K562 (cell line): ENCODE data around the gene NKAIN4. TPM values are rescaled to one million over a fixed set of nuclear protein-coding genes. Genes with fewer than 3 reads are reported as not detected.

Experiments
- ATAC-seq: fragments of 200-7000 bp; cut with Tn5 transposase; 3 replicates; pipeline ENCODE4 v1.9.1; 2020; ENCODE audit warnings: moderate library complexity
- BruUV-seq: library from RNA; stranded (reverse); fragments of 400-500 nt; replicated peaks from 2 replicates; lab custom pipeline; 2021; lab: Mats Ljungman, UMichigan
- CTCF ChIA-PET: fragments of 300-600 bp; formaldehyde crosslinking; extraction: SDS; loops from one replicate; lab custom pipeline; 2021; ENCODE audit warnings: low intra/inter-chr PET ratio; lab: Yijun Ruan, JAX
- POLR2A ChIA-PET: fragments of 300-600, 350-650 bp; sonication (Branson Sonifier 250); formaldehyde crosslinking; extraction: SDS; loops from one replicate; lab custom pipeline; 2021; ENCODE audit warnings: antibody characterized with exemption, inconsistent platforms; lab: Yijun Ruan, JAX
- DNase-seq, 4 experiments: peaks; one replicate each; pipeline versions ENCODE4 v3.0.0 to v3.0.0-alpha.2; 2011 to 2018; ENCODE audit warnings: low spot score in 3 of 4, mixed read lengths in 3 of 4; ENCODE audit errors: extremely low read depth in 1 of 4
- FAIRE-seq: peaks from 2 replicates; lab custom pipeline; 2011; peaks lifted over from hg19 to GRCh38; lab: Jason Lieb, UNC
- H2AFZ ChIP-seq: 2 replicates; pipeline ENCODE4 v1.6.0; 2011; ENCODE audit warnings: low read depth, low read length, control low read depth, inconsistent platforms
- H3K27ac ChIP-seq: fragments of 200-600 bp; 3 replicates; pipeline ENCODE4 v1.8.0; 2011; ENCODE audit warnings: low read depth, mild to moderate bottlenecking, control low read depth, inconsistent platforms, low read length, moderate library complexity, mixed read lengths; ENCODE audit errors: extremely low read depth
- H3K27me3 ChIP-seq, 2 experiments: fragments of 300-600 bp in 1 of 2; 2 replicates in 1 of 2; 3 replicates in 1 of 2; pipeline versions ENCODE4 v1.6.0 to v1.8.0; 2011; ENCODE audit warnings: inconsistent platforms in 2 of 2, low read length in 2 of 2, mild to moderate bottlenecking in 1 of 2, mixed read lengths in 1 of 2, moderate library complexity in 1 of 2; ENCODE audit not compliant: control insufficient read depth in 2 of 2, insufficient read depth in 2 of 2
- H3K36me3 ChIP-seq: fragments of 300-600 bp; 3 replicates; pipeline ENCODE4 v1.8.0; 2011; ENCODE audit warnings: mild to moderate bottlenecking, low read length, inconsistent platforms; ENCODE audit not compliant: control insufficient read depth, insufficient read depth
- H3K4me1 ChIP-seq, 2 experiments: fragments of 200-600 bp in 1 of 2; replicated peaks in 1 of 2; 2 replicates in 1 of 2; 3 replicates in 1 of 2; pipeline versions ENCODE4 v1.5.1 to v1.8.0; 2011; ENCODE audit warnings: inconsistent platforms in 2 of 2, low read length in 2 of 2, mild to moderate bottlenecking in 1 of 2, mixed read lengths in 1 of 2, moderate library complexity in 1 of 2; ENCODE audit not compliant: control insufficient read depth in 2 of 2, insufficient read depth in 2 of 2
- H3K4me2 ChIP-seq: 2 replicates; pipeline ENCODE4 v1.6.1; 2011; ENCODE audit warnings: low read length, control low read depth, inconsistent platforms, mixed read lengths; ENCODE audit not compliant: insufficient read depth
- H3K4me3 ChIP-seq: fragments of 200-600 bp; sonication (generic), shearing (Covaris generic); 2 replicates; pipeline ENCODE4 v1.5.1; 2016; ENCODE audit warnings: control low read depth, inconsistent platforms
- H3K79me2 ChIP-seq: fragments of 200-600 bp; 3 replicates; pipeline ENCODE4 v1.8.0; 2011; ENCODE audit warnings: low read length, inconsistent platforms; ENCODE audit not compliant: control insufficient read depth, insufficient read depth
- H3K9ac ChIP-seq, 2 experiments: 2 replicates each; pipeline versions ENCODE4 v1.6.0 to v1.6.1; 2011; ENCODE audit warnings: low read depth in 2 of 2, low read length in 2 of 2, control low read depth in 1 of 2, inconsistent platforms in 1 of 2, mild to moderate bottlenecking in 1 of 2, mixed read lengths in 1 of 2; ENCODE audit not compliant: insufficient read depth in 1 of 2
- H3K9me1 ChIP-seq: one replicate; pipeline ENCODE4 v1.6.0; 2011; ENCODE audit warnings: inconsistent platforms, mild to moderate bottlenecking, low read length, moderate library complexity; ENCODE audit not compliant: control insufficient read depth, insufficient read depth
- H3K9me3 ChIP-seq: replicated peaks from 2 replicates; pipeline ENCODE4 v1.5.1; 2011; ENCODE audit warnings: low read depth, low read length, inconsistent platforms; ENCODE audit not compliant: control insufficient read depth, insufficient read depth
- H4K20me1 ChIP-seq: replicated peaks from 2 replicates; pipeline ENCODE4 v1.6.1; 2011; ENCODE audit warnings: low read length, inconsistent platforms, mixed read lengths; ENCODE audit not compliant: control insufficient read depth, insufficient read depth
- CTCF ChIP-seq, 3 experiments: IDR thresholded peaks in 2 of 3; conservative IDR thresholded peaks in 1 of 3; 2 replicates each; pipeline ENCODE4 v1.5.1; 2011 to 2012; ENCODE audit warnings: low read length in 3 of 3, mild to moderate bottlenecking in 3 of 3, control low read depth in 2 of 3, improper control_type of control experiment in 1 of 3, inconsistent platforms in 1 of 3, low read depth in 1 of 3, mixed read lengths in 1 of 3, moderate library complexity in 1 of 3; ENCODE audit not compliant: insufficient read depth in 2 of 3
- CTCFL ChIP-seq: IDR thresholded peaks from 2 replicates; pipeline ENCODE4 v1.6.1; 2011; ENCODE audit warnings: borderline replicate concordance, low read depth, mild to moderate bottlenecking, moderate library complexity, low read length; ENCODE audit not compliant: insufficient read depth, poor library complexity, severe bottlenecking
- MBD2 ChIP-seq: sonication (generic); IDR thresholded peaks from 2 replicates; pipeline ENCODE4 v1.6.1; 2016; ENCODE audit warnings: low read depth, borderline replicate concordance
- NFIC ChIP-seq: fragments of 450-650 bp; IDR thresholded peaks from 2 replicates; pipeline ENCODE4 v1.6.1; 2017; ENCODE audit warnings: mild to moderate bottlenecking, inconsistent platforms
- RAD21 ChIP-seq, 2 experiments: fragments of 250-450 bp in 1 of 2; fragments of 450-650 bp in 1 of 2; sonication (Bioruptor Pico) in 1 of 2; formaldehyde crosslinking in 1 of 2; IDR thresholded peaks in 1 of 2; conservative IDR thresholded peaks in 1 of 2; 2 replicates each; pipeline versions ENCODE4 v1.4.0 to v1.8.0; 2020 to 2022; ENCODE audit warnings: mild to moderate bottlenecking in 2 of 2, moderate library complexity in 1 of 2
- ZC3H11A ChIP-seq: IDR thresholded peaks from 2 replicates; pipeline ENCODE4 v1.6.1; 2012; ENCODE audit warnings: low read depth, low read length, improper control_type of control experiment
- ZFX ChIP-seq: sonication (generic); formaldehyde crosslinking; IDR thresholded peaks from 2 replicates; pipeline ENCODE4 v1.8.0; 2022; ENCODE audit warnings: mild to moderate bottlenecking, missing genetic modification reagents, moderate library complexity
- WGBS: fragments of 100-300 bp; shearing (Covaris generic); methylation state at CpG from one replicate; pipeline ENCODE4 v1.1.6; 2016; ENCODE audit warnings: low coverage, mixed read lengths; ENCODE audit not compliant: insufficient coverage; ENCODE audit errors: missing lambda C conversion rate; 5-methylcytosine and 5-hydroxymethylcytosine counted together
- in situ Hi-C: fragments of 300-500 bp; cut with MboI; formaldehyde crosslinking; loops from 4 replicates; pipeline ENCODE4 v1.15.0; 2018; ENCODE audit warnings: inconsistent platforms, mixed read lengths
- intact Hi-C: fragments of 100-400 bp; cut with micrococcal nuclease; formaldehyde crosslinking; loops from 2 replicates; pipeline ENCODE4 v1.14.2; 2022
- polyA plus RNA-seq, 8 experiments: library from polyadenylated mRNA; depleted of rRNA in 4 of 8; stranded (reverse) in 5 of 8; unstranded in 3 of 8; fragments of >200 nt; fragmentation: Nextera tagmentation in 2 of 8; fragmentation: Illumina TruSeq in 1 of 8; extraction: Ambion mirVana in 2 of 8; extraction: Trizol in 1 of 8; gene quantifications; 2 replicates each; pipeline versions ENCODE4 v1.2.1 to v1.2.3, GENCODE V29; 2011 to 2014; ENCODE audit warnings: inconsistent platforms in 1 of 8, missing spikeins in 1 of 8
- total RNA-seq, 7 experiments: library from RNA; depleted of rRNA in 6 of 7; stranded (reverse); fragments of >200 nt in 6 of 7; fragmentation: Illumina TruSeq in 2 of 7; extraction: Trizol in 2 of 7; gene quantifications; 2 replicates each; pipeline versions ENCODE4 v1.2.1 to v1.2.3, GENCODE V29; 2011 to 2021; ENCODE audit warnings: low replicate concordance in 1 of 7

Gene NKAIN4
- total and polyA plus RNA-seq, 9 of the 15 experiments (the other 6 are each of a cell fraction or from before 2014, with no cell fraction given): not detected

- Histone ChIP-seq H3K4me2 (no peak overlapping the region), H3K9me3 (no peaks in the 10 kb centered on the region), H4K20me1 (no peaks in the 10 kb centered on the region), H3K27ac (no peak overlapping the region), H3K79me2 (no peaks in the 10 kb centered on the region), H3K9me1 (no peaks in the 10 kb centered on the region), H3K9ac (peak overlapping the region in 1 of 2 experiments; percentile 15; a peak in 1 of 4 replicates), H3K27me3 (peaks cover 11 to 47% of the 10 kb centered on the region in 2 experiments), H3K36me3 (no peaks in the 10 kb centered on the region), H2AFZ (no peak overlapping the region), H3K4me1 (peaks cover 0 to 22% of the 10 kb centered on the region in 2 experiments; a peak in 1 of 5 replicates), H3K4me3 (no peak overlapping the region)
- BruUV-seq: no TSS peak
- TF ChIP-seq ZFX (CRISPR knock-in tag) (no peak), NFIC (peak; percentile 94), CTCFL (peak; percentile 13), ZC3H11A (no peak), MBD2 (no peak), CTCF (IDR thresholded peaks at IDR 0.05 in 2 of 3, conservative IDR thresholded peaks at IDR 0.05 in 1 of 3; ENCODE audit: insufficient read depth in 2 of 3, low read depth in 1 of 3, low read length in 3 of 3) (peak; percentile 20 to 51 (median 23); a peak in 4 of 6 replicates), RAD21 (CRISPR knock-in tag; conservative IDR thresholded peaks at IDR 0.05 in 1 of 2, IDR thresholded peaks at IDR 0.05 in 1 of 2) (0 out of 4 replicates have a peak, but pooled peaks of 1 of the 2 experiments have one; percentile 14)
- intact Hi-C loops (loop anchor here (5.0 kb wide), 2 partner anchors 68 to 158 kb away; partner anchors contain the start of gene COL20A1), in situ Hi-C loops (no loop called here)
- ATAC-seq (peak; percentile 85), DNase-seq (peak; percentile 47 to 57 (median 56)), FAIRE-seq (no peak)
- POLR2A ChIA-PET: interaction anchor here (0.7 to 1.1 kb wide), 5 partner anchors 9 to 243 kb away, joined by 3 to 5 read pairs (median 3); partner anchors contain the start of genes ARFGAP1 and NKAIN4
- WGBS: 9% methylated on average over 14 of the region's 16 CpGs
- CTCF ChIA-PET: interaction anchor here (0.7 kb wide), 1 partner anchor 35 kb away, joined by 3 read pairs; no protein-coding TSS in a partner anchor
These were observed 29.7 kb downstream of the NKAIN4 start for GRCh38 chr20:63224412-63225081.
